Ascending aorta (tissue), 2 donors: ENCODE measurements around the gene CNTNAP5. TPM values are rescaled to one million over a fixed set of nuclear protein-coding genes. Genes with fewer than 3 reads are reported as not detected.

Source experiments
- DNase-seq, 2 donors: peaks; one replicate each; pipeline ENCODE4 v3.0.0-alpha.2; 2019; ENCODE audit warnings: low spot score in 2 of 2
- H3K27ac ChIP-seq, 2 donors: fragments of 200-600 bp; sonication (generic); one replicate each; pipeline ENCODE4 v1.5.1; 2016 to 2017; ENCODE audit warnings: mild to moderate bottlenecking in 1 of 2
- H3K27me3 ChIP-seq: fragments of 200-600 bp; sonication (generic); one replicate; pipeline ENCODE4 v1.5.1; 2017
- H3K36me3 ChIP-seq, 2 donors: fragments of 200-600 bp; sonication (generic); one replicate each; pipeline ENCODE4 v1.5.1; 2016
- H3K4me1 ChIP-seq, 2 donors: fragments of 200-600 bp; sonication (generic); one replicate each; pipeline ENCODE4 v1.5.1; 2016 to 2017; ENCODE audit warnings: mild to moderate bottlenecking in 1 of 2
- H3K4me3 ChIP-seq, 2 donors: fragments of 200-600 bp; sonication (generic); one replicate each; pipeline ENCODE4 v1.5.1; 2016 to 2017; ENCODE audit warnings: mild to moderate bottlenecking in 1 of 2
- H3K9me3 ChIP-seq, 2 donors: fragments of 200-600 bp; sonication (generic); one replicate each; pipeline ENCODE4 v1.5.1; 2016
- intact Hi-C: fragments of 100-400 bp; cut with DNase I; formaldehyde crosslinking; loops from one replicate; pipeline ENCODE4 v1.15.1; 2023
- total RNA-seq: library from RNA; depleted of rRNA; stranded (reverse); fragments of >200 nt; gene quantifications from one replicate; pipeline ENCODE4 v1.1.0, GENCODE V29; 2016
- TF ChIP-seq, protein P1 (sequence below), 3 experiments: fragments of 200-600 bp in 2 of 3; fragments of 450-650 bp in 1 of 3; sonication (generic) in 2 of 3; IDR thresholded peaks; one replicate each; pipeline ENCODE4 v1.5.1; 2016 to 2019; ENCODE audit warnings: antibody characterized with exemption in 3 of 3, mild to moderate bottlenecking in 1 of 3, moderate library complexity in 1 of 3

CNTNAP5 gene
- total RNA-seq, 1 donor from 2014 or later, result not detected

DNA sequence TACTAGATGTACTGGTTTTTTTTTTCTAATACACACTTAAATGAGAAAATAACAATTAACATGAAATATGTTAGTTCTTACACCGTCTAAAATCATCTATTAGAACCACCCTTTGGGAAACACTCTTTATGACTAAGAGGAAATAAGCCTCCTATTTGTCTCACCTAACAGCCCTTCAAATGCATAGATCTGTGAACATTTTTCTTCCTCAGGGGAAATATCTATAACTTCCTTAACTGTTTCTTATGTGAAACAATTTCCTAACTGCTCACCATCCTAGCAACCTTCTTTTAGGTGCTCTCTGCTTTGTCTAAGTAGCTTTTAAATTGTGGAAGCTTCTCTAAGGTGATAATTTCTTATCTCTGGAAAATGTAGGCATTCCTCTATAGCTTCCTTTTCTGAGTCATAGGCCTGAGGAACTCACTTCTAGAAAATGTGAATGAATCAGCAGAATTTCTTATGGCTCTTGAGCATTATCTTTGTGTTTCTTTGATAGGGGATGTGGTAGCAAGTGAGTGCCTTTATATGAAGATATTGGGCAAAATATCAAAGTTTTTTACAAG, 56.1 kb downstream of the CNTNAP5 start:
- Histone ChIP-seq H3K4me3 (no peak overlapping the region), H3K36me3 (no peaks in the 10 kb centered on the region), H3K27ac (no peak overlapping the region), H3K9me3 (no peaks in the 10 kb centered on the region), H3K4me1 (no peaks in the 10 kb centered on the region), H3K27me3 (no peaks in the 10 kb centered on the region)
- no peak for DNase-seq
- TF ChIP-seq, protein P1, sequence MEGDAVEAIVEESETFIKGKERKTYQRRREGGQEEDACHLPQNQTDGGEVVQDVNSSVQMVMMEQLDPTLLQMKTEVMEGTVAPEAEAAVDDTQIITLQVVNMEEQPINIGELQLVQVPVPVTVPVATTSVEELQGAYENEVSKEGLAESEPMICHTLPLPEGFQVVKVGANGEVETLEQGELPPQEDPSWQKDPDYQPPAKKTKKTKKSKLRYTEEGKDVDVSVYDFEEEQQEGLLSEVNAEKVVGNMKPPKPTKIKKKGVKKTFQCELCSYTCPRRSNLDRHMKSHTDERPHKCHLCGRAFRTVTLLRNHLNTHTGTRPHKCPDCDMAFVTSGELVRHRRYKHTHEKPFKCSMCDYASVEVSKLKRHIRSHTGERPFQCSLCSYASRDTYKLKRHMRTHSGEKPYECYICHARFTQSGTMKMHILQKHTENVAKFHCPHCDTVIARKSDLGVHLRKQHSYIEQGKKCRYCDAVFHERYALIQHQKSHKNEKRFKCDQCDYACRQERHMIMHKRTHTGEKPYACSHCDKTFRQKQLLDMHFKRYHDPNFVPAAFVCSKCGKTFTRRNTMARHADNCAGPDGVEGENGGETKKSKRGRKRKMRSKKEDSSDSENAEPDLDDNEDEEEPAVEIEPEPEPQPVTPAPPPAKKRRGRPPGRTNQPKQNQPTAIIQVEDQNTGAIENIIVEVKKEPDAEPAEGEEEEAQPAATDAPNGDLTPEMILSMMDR (IDR thresholded peaks at IDR 0.05), result no peak
- intact Hi-C loops, result no loop called here

DNA sequence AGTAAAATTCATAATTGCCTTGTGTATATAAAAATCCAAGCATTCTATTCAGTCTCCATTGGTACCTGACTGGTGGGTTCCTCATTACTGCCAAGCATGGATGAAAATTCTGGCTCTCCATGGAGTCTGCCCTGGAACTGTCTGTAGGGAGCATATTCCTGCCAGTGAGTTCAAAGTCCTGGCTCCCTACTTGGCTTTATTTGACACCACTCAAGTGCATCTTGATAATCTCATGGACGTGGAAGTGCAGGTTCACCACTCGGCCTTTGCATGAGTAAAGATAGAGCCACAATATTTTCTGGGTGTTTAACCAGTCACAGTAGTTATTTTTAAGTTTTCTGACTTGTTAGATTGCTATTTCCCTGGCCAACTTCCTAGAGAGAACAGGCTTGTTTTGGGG, 63.5 kb downstream of the CNTNAP5 start:
- Histone ChIP-seq H3K27ac (no peak overlapping the region), H3K4me3 (no peak overlapping the region), H3K4me1 (no peaks in the 10 kb centered on the region), H3K9me3 (no peaks in the 10 kb centered on the region), H3K27me3 (no peaks in the 10 kb centered on the region), H3K36me3 (no peaks in the 10 kb centered on the region)
- no peak for DNase-seq
- intact Hi-C loops, result no loop called here
- TF ChIP-seq, protein P1 (IDR thresholded peaks at IDR 0.05), result no peak

DNA sequence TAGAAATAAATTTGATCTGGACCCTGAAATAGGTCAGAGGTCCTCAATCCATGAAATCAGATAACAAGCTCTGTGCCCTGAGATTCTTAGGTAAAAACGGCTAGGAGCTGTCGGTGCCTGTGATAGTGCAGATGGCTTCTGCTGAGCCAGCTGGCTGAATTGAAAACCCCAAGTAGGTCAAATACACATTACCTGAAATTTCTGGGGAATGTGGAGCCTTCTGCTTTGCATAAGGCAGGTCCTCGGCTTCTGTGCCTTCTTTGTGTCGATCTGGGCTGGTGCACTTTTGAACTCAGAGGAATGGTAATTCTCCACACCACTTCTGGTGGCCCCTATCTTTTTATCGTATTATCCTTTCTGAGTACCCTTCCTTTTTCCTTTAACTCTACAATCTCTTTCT, 66.6 kb downstream of the CNTNAP5 start:
- DNase-seq, result no peak
- H3K27me3 ChIP-seq, result no peaks in the 10 kb centered on the region
- TF ChIP-seq, protein P1 (IDR thresholded peaks at IDR 0.05), result no peak
- no peak overlapping the region for H3K4me3 ChIP-seq
- intact Hi-C loops, result no loop called here
- H3K27ac ChIP-seq, result no peak overlapping the region
- H3K36me3 ChIP-seq, result no peaks in the 10 kb centered on the region
- no peaks in the 10 kb centered on the region for H3K9me3 ChIP-seq
- H3K4me1 ChIP-seq, result no peaks in the 10 kb centered on the region

DNA sequence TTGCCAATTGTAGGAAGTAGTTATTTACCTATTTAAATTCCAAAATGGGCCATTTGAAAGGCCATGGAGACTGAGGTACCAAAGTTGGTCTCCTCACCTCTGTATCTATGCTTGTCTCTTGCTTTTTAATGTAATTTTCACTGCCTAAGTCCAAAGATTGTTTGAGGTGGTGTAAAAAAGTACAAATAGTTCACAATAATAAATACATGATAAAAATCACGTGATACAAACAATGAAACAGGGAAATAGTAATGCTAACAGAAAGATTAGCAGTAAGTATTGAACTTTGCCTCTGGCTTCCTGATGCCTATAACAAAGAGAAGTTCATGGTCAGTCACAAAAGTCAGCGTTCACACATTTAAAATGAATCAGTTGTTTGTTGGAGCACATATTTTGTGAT, 67.6 kb downstream of the CNTNAP5 start:
- no peak overlapping the region for H3K27ac ChIP-seq
- H3K27me3 ChIP-seq, result no peaks in the 10 kb centered on the region
- H3K4me3 ChIP-seq, result no peak overlapping the region
- DNase-seq, result no peak
- no peaks in the 10 kb centered on the region for H3K9me3 ChIP-seq
- TF ChIP-seq, protein P1 (IDR thresholded peaks at IDR 0.05), result no peak
- no peaks in the 10 kb centered on the region for H3K36me3 ChIP-seq
- H3K4me1 ChIP-seq, result no peaks in the 10 kb centered on the region
- intact Hi-C loops, result no loop called here

DNA sequence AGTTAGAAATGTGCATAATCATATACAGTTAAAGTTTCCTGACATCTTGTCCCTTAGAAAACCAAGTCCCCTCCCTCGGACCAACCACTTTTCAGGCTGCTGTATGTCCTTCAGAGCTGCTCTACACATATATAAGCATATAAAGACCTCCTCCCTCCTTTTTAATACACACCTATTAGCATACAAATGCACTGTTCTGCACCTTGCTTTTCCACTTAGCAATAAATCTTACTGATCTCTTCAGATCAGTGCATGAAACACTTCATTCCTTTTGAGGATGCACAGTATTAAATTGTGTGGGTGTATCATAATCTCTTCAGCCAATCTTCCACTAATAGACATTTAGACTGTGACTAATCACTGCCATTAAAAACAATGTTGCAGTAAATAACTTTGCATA, 79.8 kb downstream of the CNTNAP5 start:
- H3K9me3 ChIP-seq, result no peaks in the 10 kb centered on the region
- H3K27me3 ChIP-seq, result no peaks in the 10 kb centered on the region
- H3K27ac ChIP-seq, result no peak overlapping the region
- no peaks in the 10 kb centered on the region for H3K4me1 ChIP-seq
- DNase-seq, result no peak
- TF ChIP-seq, protein P1 (IDR thresholded peaks at IDR 0.05), result no peak
- H3K4me3 ChIP-seq, result no peak overlapping the region
- intact Hi-C loops, result no loop called here
- no peaks in the 10 kb centered on the region for H3K36me3 ChIP-seq

DNA sequence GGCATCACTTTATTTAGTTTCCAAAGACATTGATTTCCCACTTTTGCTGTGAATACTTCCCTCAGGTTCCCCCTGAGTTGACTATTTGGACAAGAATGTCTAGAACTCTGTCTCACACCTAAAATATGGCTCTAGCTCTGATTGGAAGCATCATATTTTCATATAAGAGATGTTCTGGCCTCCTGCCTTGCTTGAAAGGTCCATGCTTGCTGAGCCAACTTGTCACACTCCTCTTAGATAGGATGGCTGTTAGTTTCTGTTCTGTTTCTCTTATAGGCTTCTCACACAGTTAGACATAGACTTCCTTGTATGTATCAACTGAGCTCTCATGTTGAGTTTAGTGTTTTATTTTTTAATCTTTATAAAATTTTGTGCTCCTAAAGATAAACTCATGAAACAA, 87.1 kb downstream of the CNTNAP5 start:
- no peaks in the 10 kb centered on the region for H3K36me3 ChIP-seq
- H3K27me3 ChIP-seq, result no peaks in the 10 kb centered on the region
- H3K4me1 ChIP-seq, result no peaks in the 10 kb centered on the region
- DNase-seq, result no peak
- no peak overlapping the region for H3K27ac ChIP-seq
- H3K4me3 ChIP-seq, result no peak overlapping the region
- no peaks in the 10 kb centered on the region for H3K9me3 ChIP-seq
- TF ChIP-seq, protein P1 (IDR thresholded peaks at IDR 0.05), result no peak
- intact Hi-C loops, result no loop called here
